Measurements from ENCODE around the gene ZBTB22. TPM values are rescaled to one million over a fixed set of nuclear protein-coding genes. Genes with fewer than 3 reads are reported as not detected.

The ZBTB22 gene
- total and polyA plus RNA-seq, 2 donors (not counting 1 experiment from before 2014, with no cell fraction given) = 25.9 to 39.7 TPM

DNA sequence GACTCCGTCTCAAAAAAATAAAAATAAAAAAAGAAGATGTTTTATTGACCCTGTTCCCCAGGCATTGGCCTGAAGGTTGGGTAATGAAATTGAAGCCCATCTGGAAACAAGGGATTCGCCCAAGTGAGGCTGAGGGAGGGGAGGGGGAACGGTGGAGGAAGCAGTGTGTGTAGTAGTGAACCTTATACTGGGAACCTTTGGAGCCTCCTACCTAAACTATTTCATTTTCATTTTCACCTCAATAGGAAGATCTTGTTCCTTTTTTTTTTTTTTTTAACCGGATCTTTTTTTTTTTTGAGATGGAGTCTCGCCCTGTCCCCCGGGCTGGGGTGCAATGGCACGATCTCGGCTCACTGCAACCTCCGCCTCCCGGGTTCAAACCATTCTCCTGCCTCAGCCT lies 13.2 kb upstream of the ZBTB22 start:
- no peaks in the 10 kb centered on the region for H3K27me3 ChIP-seq (replicated peaks in 1 of 4; ENCODE audit: control extremely low read depth in 1 of 4, control insufficient read depth in 3 of 4, insufficient read depth in 4 of 4, low read length in 3 of 4)
- peaks cover 29 to 45% of the 10 kb centered on the region in 2 donors for H3K4me1 ChIP-seq (ENCODE audit: control insufficient read depth in 2 of 2, insufficient read depth in 2 of 2, low read length in 2 of 2)
- Mint-ChIP-seq H3K27ac (peak overlapping the region; percentile 61), H3K4me1 (peaks cover 45% of the 10 kb centered on the region), H3K9me3 (ENCODE audit: insufficient read depth) (no peaks in the 10 kb centered on the region), H3K4me3 (peak overlapping the region; percentile 54), H3K27me3 (no peaks in the 10 kb centered on the region)
- no peaks in the 10 kb centered on the region for H4K20me1 ChIP-seq (ENCODE audit: control insufficient read depth, insufficient read depth, low read length, poor library complexity, severe bottlenecking)
- H3K79me2 ChIP-seq (ENCODE audit: control insufficient read depth, insufficient read depth, low read length) = peaks cover 7% of the 10 kb centered on the region
- DNase-seq = peak; percentile 53
- intact Hi-C loops (cut with micrococcal nuclease) = no loop called here
- peak; percentile 41 for ATAC-seq (ENCODE audit: low read depth)
- no peak overlapping the region for H3K4me3 ChIP-seq (ENCODE audit: control extremely low read depth in 1 of 5, extremely low read depth in 1 of 5, insufficient read depth in 1 of 5, low read depth in 2 of 5, low read length in 4 of 5)
- H3K27ac ChIP-seq (ENCODE audit: low read length in 2 of 2) = peak overlapping the region; percentile 12 to 21
- H3K9me3 ChIP-seq (ENCODE audit: control extremely low read depth in 1 of 3, control insufficient read depth in 2 of 3, insufficient read depth in 1 of 3, low read length in 2 of 3) = no peaks in the 10 kb centered on the region
- no peak overlapping the region for H3K9ac ChIP-seq (ENCODE audit: low read length)
- 48% methylated on average over 5 of the region's 10 CpGs for WGBS (ENCODE audit: insufficient coverage)
- CTCF ChIA-PET = interaction anchor here (1.8 kb wide), 1 partner anchor 13 kb away, joined by 5 read pairs; the partner anchor contains the start of gene ZBTB22
- H3K4me2 ChIP-seq (replicated peaks; ENCODE audit: low read depth, low read length, poor library complexity, severe bottlenecking) = peak overlapping the region; percentile 54
- H3K36me3 ChIP-seq (replicated peaks in 1 of 2; ENCODE audit: control extremely low read depth in 1 of 2, control insufficient read depth in 1 of 2, extremely low read depth in 1 of 2, insufficient read depth in 2 of 2, low read length in 1 of 2) = no peaks in the 10 kb centered on the region
- POLR2A ChIA-PET = interaction anchor here (1.1 kb wide), 1 partner anchor 59 kb away, joined by 3 read pairs; the partner anchor contains the start of genes RPS18 and VPS52
- TF ChIP-seq EZH2 (IDR thresholded peaks at IDR 0.05; ENCODE audit: borderline replicate concordance, insufficient read depth, low read depth, low read length, poor library complexity, severe bottlenecking) = no peak
- TF ChIP-seq, protein P1, sequence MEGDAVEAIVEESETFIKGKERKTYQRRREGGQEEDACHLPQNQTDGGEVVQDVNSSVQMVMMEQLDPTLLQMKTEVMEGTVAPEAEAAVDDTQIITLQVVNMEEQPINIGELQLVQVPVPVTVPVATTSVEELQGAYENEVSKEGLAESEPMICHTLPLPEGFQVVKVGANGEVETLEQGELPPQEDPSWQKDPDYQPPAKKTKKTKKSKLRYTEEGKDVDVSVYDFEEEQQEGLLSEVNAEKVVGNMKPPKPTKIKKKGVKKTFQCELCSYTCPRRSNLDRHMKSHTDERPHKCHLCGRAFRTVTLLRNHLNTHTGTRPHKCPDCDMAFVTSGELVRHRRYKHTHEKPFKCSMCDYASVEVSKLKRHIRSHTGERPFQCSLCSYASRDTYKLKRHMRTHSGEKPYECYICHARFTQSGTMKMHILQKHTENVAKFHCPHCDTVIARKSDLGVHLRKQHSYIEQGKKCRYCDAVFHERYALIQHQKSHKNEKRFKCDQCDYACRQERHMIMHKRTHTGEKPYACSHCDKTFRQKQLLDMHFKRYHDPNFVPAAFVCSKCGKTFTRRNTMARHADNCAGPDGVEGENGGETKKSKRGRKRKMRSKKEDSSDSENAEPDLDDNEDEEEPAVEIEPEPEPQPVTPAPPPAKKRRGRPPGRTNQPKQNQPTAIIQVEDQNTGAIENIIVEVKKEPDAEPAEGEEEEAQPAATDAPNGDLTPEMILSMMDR (IDR thresholded peaks at IDR 0.05) = no peak
- peak overlapping the region; percentile 42 for H2AFZ ChIP-seq (ENCODE audit: insufficient read depth, low read depth, low read length, poor library complexity, severe bottlenecking)

DNA sequence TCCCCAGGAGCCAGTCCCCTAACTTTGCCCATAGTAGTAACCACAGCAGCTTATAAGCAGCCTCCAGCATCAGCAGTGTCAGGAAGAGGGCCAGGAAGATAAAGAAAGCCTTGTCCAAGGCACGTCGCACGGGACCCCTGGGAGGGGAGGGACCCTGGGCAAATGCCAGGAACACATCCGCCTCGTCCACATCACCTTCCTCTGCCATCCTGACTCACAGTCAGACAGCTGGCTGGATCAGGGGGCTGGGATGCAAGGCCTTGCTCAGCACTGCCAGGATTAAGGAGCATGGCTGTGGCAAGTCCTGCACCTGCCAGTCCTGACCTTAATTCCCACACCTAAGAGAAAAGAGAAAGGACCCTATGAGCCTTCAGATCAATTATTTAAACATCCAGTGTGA lies 11.5 kb upstream of the ZBTB22 start:
- peaks cover 34 to 47% of the 10 kb centered on the region in 2 donors for H3K4me1 ChIP-seq (ENCODE audit: control insufficient read depth in 2 of 2, insufficient read depth in 2 of 2, low read length in 2 of 2)
- POLR2A ChIA-PET = interaction anchor here (0.9 to 1.2 kb wide), 2 partner anchors 11 to 15 kb away, joined by 4 to 10 read pairs; partner anchors contain the start of gene ZBTB22
- H3K36me3 ChIP-seq (replicated peaks in 1 of 2; ENCODE audit: control extremely low read depth in 1 of 2, control insufficient read depth in 1 of 2, extremely low read depth in 1 of 2, insufficient read depth in 2 of 2, low read length in 1 of 2) = no peaks in the 10 kb centered on the region
- H3K9ac ChIP-seq (ENCODE audit: low read length) = no peak overlapping the region
- no peak for DNase-seq
- intact Hi-C loops (cut with micrococcal nuclease) = no loop called here
- H3K27me3 ChIP-seq (replicated peaks in 1 of 4; ENCODE audit: control extremely low read depth in 1 of 4, control insufficient read depth in 3 of 4, insufficient read depth in 4 of 4, low read length in 3 of 4) = no peaks in the 10 kb centered on the region
- peaks cover 7% of the 10 kb centered on the region for H3K79me2 ChIP-seq (ENCODE audit: control insufficient read depth, insufficient read depth, low read length)
- peak overlapping the region; percentile 79 for H3K27ac Mint-ChIP-seq
- H3K9me3 ChIP-seq (ENCODE audit: control extremely low read depth in 1 of 3, control insufficient read depth in 2 of 3, insufficient read depth in 1 of 3, low read length in 2 of 3) = no peaks in the 10 kb centered on the region
- CTCF ChIA-PET = interaction anchor here (1.1 kb wide), 1 partner anchor 59 kb away, joined by 4 read pairs; no protein-coding TSS in a partner anchor
- peaks cover 43% of the 10 kb centered on the region for H3K4me1 Mint-ChIP-seq
- H3K9me3 Mint-ChIP-seq (ENCODE audit: insufficient read depth) = no peaks in the 10 kb centered on the region
- no peak overlapping the region for H3K4me2 ChIP-seq (replicated peaks; ENCODE audit: low read depth, low read length, poor library complexity, severe bottlenecking)
- no peaks in the 10 kb centered on the region for H4K20me1 ChIP-seq (ENCODE audit: control insufficient read depth, insufficient read depth, low read length, poor library complexity, severe bottlenecking)
- H2AFZ ChIP-seq (ENCODE audit: insufficient read depth, low read depth, low read length, poor library complexity, severe bottlenecking) = peak overlapping the region; percentile 51
- no peak for TF ChIP-seq EZH2 (IDR thresholded peaks at IDR 0.05; ENCODE audit: borderline replicate concordance, insufficient read depth, low read depth, low read length, poor library complexity, severe bottlenecking)
- TF ChIP-seq, protein P1 (IDR thresholded peaks at IDR 0.05) = no peak
- H3K27ac ChIP-seq (ENCODE audit: low read length in 2 of 2) = peak overlapping the region in 1 of 2 donors; percentile 26
- no peak overlapping the region for H3K4me3 ChIP-seq (ENCODE audit: control extremely low read depth in 1 of 5, extremely low read depth in 1 of 5, insufficient read depth in 1 of 5, low read depth in 2 of 5, low read length in 4 of 5)
- WGBS (ENCODE audit: insufficient coverage) = 100% methylated on average over 5 of the region's 5 CpGs
- H3K4me3 Mint-ChIP-seq = no peak overlapping the region
- ATAC-seq (ENCODE audit: low read depth) = no peak
- no peaks in the 10 kb centered on the region for H3K27me3 Mint-ChIP-seq
